ENCODE results near the gene KLHL21.
"Not testable (repeated sequence)": the region's sequence is repeated elsewhere in the genome, so short reads cannot be mapped to it uniquely, and the experiment has no call there.

KLHL21 gene

GRCh38 chr1:6581561-6582305, 20.9 kb downstream of the KLHL21 start:
- no peak for DNase-seq

GRCh38 chr1:6580593-6581409, 21.9 kb downstream of the KLHL21 start:
- no peak for DNase-seq

- DNase-seq = no peak
Observed at GRCh38 chr1:6580119-6580592, 22.5 kb downstream of the KLHL21 start.

GRCh38 chr1:6579374-6580118, 23.1 kb downstream of the KLHL21 start, which contains the start of gene ZBTB48:
Gene ZBTB48 (plus strand): TSS chr1:6579994. CDS start chr1:6580610, 616 bp downstream.
- peak; percentile 95 for DNase-seq

GRCh38 chr1:6578624-6579373, 23.9 kb downstream of the KLHL21 start:
- DNase-seq = no peak

GRCh38 chr1:6577831-6578525, 24.7 kb downstream of the KLHL21 start:
- DNase-seq = no peak

GRCh38 chr1:6574818-6575217, 27.9 kb downstream of the KLHL21 start:
- DNase-seq = no peak

- DNase-seq = no peak
Observed at GRCh38 chr1:6574025-6574620, 28.5 kb downstream of the KLHL21 start.

- DNase-seq = no peak
Observed at GRCh38 chr1:6572653-6573383, 29.9 kb downstream of the KLHL21 start.

GRCh38 chr1:6570987-6571386, 31.7 kb downstream of the KLHL21 start:
- no peak for DNase-seq

GRCh38 chr1:6570100-6570499, 32.6 kb downstream of the KLHL21 start:
- no peak for DNase-seq

GRCh38 chr1:6569033-6569432, 33.6 kb downstream of the KLHL21 start:
- no peak for DNase-seq

- no peak for DNase-seq
Observed at GRCh38 chr1:6560267-6560666, 42.4 kb downstream of the KLHL21 start.

- not testable (repeated sequence) for DNase-seq
Observed at GRCh38 chr1:6559161-6559560, 43.5 kb downstream of the KLHL21 start.

- DNase-seq = no peak
Observed at GRCh38 chr1:6557597-6557996, 45.1 kb downstream of the KLHL21 start.

- no peak for DNase-seq
Observed at GRCh38 chr1:6554907-6555778, 47.5 kb downstream of the KLHL21 start, which contains the start of gene TAS1R1. Gene TAS1R1 (plus strand): TSS chr1:6555307. CDS start chr1:6555374, 67 bp downstream.

GRCh38 chr1:6554031-6554906, 48.4 kb downstream of the KLHL21 start, which contains the start of gene NOL9:
Gene NOL9 (minus strand): TSS chr1:6554513. CDS start chr1:6554502, 11 bp downstream.
- peak; percentile 89 for DNase-seq

GRCh38 chr1:6547301-6547700, 55.4 kb downstream of the KLHL21 start:
- DNase-seq = no peak

All from activated gamma-delta T cell (primary cell).